KG1 (cell line): ENCODE results near the gene GFI1.

Source experiments
- DNase-seq: peaks from one replicate; lab custom pipeline; 2025; lab: John Stamatoyannopoulos, UW

GFI1 gene

DNA sequence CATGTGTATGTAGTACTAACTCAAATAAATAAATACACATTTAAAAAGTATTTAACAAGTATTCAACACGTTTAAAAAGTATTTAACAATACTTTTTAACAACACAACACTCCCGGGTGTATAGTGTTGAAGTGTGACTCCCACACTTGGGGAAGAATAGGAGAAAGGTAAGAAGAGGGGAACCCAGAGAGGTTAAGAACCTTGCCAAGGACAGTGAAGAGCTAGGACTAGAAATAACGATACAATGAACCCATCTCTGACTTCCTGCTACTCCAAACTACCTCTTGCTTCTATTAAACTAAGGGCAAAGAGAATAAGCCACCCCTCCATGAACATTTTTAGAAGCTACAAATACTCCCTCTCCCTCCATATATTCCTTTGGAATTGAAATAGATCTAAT lies 1.7 kb upstream of the GFI1 start:
- DNase-seq, result no peak

DNA sequence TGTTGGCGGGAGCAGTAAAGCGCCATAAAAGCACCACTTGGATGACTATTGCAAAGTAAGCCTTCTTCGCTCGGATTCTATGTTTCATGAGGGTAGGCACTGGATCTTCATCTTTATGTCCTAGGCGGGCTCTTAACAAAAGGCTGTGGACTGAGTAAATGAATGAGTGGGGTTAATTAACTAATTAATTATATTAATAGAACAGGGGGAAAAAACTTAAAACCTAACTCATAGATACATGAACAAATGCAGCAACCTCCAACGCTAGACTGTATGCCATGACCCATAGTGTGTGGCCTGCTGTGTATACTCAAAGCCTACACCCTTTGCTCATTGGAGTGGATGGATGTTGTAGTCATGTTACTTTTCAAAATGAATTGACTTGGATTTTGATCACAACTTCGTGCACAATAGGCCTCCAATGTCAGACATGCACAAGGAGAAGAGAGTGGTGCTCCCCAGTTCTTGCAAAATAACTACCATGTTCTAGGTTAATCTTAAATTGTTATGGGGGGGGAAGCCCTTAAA lies 417 bp upstream of the GFI1 start:
- DNase-seq, result peak; percentile 24

DNA sequence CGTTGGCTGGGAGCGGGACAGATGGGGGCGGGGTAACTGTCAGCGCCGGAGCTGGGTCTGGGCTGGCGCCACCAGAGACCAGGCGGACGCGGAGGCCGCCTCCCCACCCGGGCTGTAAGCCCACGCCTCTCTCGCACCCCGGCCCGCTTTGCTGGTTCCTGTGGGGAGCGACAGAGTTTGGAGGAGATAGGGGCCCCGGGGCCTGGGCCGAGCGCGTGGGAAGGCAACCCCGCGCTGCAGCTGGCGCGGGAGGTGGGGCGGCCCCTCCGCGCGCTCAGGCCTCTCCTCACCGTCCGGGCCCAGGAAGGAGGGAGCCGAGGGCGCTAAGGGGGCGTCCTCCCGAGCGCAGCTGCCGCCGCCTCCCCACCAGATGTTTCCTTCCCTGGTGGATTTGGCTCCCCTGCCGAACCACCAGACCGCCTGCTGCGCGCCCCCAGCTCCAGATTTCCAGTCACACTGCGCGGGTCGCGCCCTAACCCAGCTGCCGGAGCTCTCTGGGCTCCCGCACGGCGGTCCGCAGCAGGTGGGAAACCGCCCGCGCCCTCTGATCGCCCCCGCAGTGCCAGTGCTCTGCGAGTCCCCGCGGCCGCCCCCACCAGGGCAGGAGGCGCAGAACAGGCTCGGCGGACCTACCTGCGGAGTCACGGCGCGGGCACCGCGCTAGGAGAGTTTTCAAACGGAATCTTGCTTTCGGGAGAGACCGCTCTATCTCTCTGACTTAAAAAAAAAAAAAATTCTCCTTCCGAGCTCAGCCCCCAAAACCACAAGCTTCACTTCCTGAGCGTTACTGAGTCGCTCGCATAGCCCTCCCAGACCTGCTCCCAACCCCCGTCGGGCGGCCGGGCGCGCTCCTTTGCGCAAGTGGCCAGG lies 1.1 kb downstream of the GFI1 start:
- DNase-seq, result peak; percentile 48

DNA sequence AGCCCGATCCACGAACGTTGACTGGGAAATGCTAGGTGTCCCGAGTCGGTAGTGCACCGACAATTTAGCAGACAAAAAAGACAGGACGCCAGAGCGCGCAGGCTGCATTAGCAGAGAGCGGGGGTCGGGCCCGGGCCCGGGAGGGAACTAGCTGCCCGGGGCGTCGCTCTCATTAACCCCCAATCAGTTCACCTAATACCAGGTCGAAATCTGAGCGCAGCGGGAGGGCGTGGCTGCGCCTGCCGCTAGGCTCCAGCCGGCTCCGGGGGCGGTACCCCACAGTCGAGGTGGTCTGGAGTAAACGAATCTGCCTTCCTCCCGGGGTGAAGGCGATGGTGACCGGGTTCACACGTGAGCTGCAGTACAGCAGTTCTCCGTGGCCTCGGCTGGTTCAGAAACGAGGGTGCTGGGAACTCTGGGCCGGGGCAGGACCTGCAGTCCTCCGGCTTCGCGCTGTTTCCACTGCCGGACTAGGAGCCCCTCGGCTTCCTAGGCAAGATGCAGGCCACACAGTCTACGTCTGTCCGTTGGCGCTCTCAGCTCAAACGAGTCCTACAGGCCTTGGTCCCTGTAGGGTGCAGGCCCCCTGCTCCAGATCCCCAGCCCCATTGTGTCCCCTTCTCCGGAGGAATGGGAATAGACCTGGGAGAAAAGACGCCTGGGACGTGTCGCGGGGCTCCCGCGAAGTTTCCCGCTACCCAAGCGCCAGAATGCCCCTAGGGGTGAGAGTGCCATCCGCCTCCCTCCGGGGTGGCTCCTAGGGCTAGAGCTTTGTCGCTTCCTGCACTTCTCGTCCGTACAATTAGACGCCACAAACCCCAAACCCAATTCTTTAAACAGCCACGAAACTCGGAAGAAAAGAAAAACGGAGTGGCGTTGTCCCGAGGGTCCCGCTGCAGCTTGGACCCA lies 2.0 kb downstream of the GFI1 start:
- peak; percentile 24 for DNase-seq

GRCh38 chr1:92483610-92484471 lies 2.9 kb downstream of the GFI1 start:
- peak; percentile 15 for DNase-seq

- no peak for DNase-seq
Observed at GRCh38 chr1:92482665-92483609, 3.8 kb downstream of the GFI1 start.

DNA sequence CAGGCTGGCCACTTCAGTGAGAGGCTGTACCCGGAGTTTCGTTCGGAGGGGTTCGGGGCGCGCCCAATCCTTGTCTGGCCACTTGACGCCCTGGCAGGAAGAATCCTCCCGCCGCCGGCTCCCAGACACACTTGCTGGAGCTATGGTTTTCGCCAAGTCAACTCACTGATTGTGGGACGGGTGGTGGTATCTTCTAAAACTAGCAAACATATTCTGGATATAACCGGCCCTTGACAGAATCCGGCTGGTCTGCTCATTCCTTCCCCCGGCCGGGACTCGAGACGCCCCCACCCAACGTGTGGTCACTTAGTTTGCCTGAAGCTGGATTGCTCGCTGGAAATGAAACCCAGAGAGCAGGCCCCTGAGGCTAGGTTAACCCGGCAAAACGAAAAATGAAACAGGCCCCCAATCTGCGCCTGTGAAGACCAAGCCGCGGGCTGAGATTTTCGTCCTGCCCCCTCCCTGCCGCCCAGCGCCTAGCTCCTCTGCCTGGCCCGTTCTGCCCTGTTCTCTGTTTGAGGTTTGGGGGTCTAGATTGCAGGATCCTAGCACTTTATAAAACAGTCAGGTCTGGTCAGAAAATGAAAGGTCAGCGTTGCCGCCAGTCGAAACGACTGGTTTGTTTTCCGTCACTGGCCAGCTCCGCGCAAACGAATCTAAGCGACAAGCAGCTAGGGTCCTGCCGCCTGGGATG lies 4.6 kb downstream of the GFI1 start:
- no peak for DNase-seq

- DNase-seq, result no peak
Observed at GRCh38 chr1:92481599-92481925, 5.2 kb downstream of the GFI1 start.

- DNase-seq, result no peak
Observed at GRCh38 chr1:92480813-92481598, 5.7 kb downstream of the GFI1 start.

DNA sequence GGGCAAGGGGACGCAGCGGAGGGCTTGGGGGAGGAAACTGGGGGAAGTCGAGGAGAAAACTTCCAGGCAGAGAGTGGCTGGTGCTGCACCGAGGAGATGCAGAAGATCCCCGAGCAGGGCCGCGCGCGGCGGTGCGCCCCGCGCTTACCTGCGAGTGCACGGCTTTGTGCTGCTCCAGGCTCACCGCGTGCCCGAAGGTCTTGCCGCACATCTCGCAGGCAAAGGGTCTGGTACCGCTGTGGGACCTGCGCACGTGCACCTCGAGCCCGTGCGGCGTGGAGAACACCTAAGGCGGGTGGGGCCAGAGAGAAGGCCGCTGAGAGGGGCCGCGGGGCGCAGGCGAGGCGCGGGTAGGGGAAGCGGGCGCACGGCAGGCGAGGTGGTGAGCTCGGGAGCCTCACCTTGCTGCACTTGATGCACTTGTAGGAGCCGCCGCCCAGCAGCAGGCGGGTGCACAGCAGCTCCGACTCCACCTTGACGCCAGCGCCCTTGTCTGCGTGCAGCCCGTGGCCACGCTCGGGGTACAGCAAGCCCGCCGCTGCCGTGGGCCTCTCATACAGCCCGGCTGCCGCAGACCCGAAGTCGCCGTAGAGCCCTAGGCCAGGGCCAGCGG lies 6.4 kb downstream of the GFI1 start:
- no peak for DNase-seq

GRCh38 chr1:92479587-92479986 lies 7.1 kb downstream of the GFI1 start:
- no peak for DNase-seq

- no peak for DNase-seq
Observed at GRCh38 chr1:92478393-92478792, 8.3 kb downstream of the GFI1 start.

DNA sequence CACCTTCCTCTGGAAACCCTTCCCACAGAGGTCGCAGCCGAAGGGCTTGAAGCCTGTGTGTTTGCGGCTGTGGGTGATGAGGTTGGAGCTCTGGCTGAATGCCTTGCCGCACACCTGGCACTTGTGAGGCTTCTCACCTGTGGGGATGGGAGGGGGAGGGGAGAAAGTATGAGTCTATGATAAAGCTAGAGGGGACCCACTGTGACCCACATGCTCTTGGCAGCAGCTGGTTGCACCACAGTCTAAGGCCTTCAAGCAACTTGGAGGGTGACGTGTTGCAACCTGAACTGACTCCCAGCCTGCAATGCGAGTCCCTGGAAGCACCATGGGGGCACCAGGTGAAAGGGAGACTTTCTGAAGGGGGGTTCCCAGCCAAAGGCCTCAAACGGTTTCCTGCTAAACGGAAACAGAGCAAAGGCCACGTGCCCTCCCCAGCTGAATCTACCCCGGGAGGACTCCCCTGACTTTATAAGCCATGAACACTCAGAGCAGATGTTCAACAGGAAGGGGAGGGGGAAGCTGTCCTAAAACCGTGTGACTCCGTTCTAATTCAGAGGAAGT lies 10.6 kb downstream of the GFI1 start:
- DNase-seq, result no peak

DNA sequence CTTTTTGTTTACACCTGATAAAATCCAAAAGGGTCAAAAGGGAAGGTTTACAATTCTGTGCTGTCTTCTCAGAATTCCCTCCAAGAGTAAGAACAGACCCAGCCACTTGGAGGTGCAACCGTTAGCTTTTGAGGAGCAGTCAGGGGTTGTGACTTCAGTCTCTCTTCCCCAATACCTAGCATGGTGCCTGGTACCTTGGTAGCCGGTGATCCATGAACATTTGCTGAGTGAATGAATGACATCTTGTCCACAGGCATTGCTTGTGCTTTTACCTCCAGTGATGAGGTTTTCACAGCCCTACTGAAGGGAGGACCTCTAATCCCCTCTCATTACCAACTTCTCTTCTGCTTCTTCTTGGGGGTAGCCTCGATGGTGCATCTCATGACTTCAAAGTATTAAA lies 11.7 kb downstream of the GFI1 start:
- no peak for DNase-seq

GRCh38 chr1:92473781-92474495 lies 12.8 kb downstream of the GFI1 start:
- no peak for DNase-seq

DNA sequence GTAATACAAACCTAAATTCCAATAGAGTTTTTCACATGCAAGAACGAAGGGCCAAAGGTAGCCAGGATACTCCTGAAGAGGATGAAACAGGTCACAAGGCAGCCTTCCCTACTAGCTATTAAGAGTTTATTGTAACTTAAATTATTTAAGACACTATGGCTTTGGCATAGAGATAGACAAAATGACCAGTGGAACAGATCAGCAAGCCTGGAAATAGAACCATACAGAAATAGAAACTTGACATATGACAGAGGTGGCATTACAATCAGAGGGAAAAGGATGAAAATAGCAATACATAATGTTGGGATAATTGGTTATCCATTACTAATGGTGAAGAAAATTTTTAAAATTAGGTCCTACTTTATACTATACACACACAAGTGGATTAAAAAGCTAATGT lies 16.5 kb downstream of the GFI1 start:
- no peak for DNase-seq

GRCh38 chr1:92466683-92467352 lies 19.9 kb downstream of the GFI1 start:
- no peak for DNase-seq
